Stimulated activated CD8-positive, alpha-beta memory T cell treated with anti-CD3 and anti-CD28 coated beads, Interleukin-7, amount 100 ng/mL, for 48 hours (primary cell): ENCODE measurements around the gene AFDN.

ENCODE experiments used
- DNase-seq, 2 donors: peaks; one replicate each; pipeline ENCODE4 v3.0.0-alpha.2; 2020; ENCODE audit warnings: low read depth in 1 of 2; ENCODE audit errors: extremely low read depth in 1 of 2

AFDN gene

DNA sequence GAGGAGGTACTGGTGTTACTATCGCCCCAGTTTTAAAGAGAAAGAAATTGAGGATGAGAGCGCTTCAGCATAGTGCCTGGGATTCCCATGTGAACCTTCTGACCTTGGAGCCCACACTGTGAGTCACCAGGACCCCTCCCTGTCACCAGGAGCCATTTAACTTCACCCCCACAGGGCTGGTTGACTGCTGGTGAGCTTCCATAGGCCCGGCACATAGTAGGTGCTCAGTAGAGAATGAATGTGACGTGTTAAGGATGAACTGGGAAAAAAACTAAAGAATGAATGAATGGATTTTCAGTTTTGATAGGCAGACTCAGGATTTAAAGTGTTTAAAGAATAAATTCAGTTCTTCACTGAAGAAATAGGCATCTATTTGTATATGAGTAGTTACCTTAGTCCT, 117.4 kb downstream of the AFDN start:
- DNase-seq, result no peak

GRCh38 chr6:167946007-167946406, 119.3 kb downstream of the AFDN start:
- DNase-seq, result no peak

DNA sequence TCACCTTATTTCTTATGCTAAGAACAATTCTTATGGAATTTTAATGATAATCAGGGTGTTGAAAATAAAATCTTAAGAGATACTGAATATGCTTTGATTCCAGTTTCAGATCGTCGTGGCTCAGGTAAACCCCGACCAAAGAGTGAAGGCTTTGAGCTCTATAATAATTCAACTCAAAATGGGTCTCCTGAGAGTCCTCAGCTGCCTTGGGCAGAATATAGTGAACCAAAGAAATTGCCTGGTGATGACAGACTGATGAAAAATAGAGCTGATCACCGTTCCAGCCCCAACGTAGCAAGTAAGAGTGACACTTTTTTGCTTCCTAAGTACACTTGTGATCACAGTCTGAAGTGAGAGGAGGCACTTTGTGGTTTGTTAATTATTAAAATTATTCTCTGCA, 119.9 kb downstream of the AFDN start:
- DNase-seq, result no peak

- no peak for DNase-seq
Observed at GRCh38 chr6:167947716-167948115, 121.0 kb downstream of the AFDN start.

DNA sequence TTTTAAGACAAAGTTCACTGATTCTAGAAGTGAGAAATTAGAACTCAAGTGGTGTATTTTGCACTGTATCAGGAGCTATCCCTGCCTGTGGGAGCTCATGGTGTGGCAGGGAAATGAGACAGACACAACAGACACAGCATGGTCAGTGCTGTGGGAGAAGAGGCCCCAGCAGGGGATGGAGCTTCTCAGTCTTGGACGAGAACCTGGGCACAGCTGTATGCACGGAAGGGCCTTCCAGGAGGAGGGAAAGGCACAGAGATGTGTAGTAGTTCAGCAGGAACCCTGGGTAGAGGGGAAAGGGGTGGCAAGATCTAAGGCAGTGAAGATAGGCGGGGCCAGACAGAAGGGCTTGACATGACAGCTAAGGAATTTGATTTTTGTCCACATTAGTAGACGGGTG, 122.0 kb downstream of the AFDN start:
- DNase-seq, result no peak

- no peak for DNase-seq
Observed at GRCh38 chr6:167949121-167949684, 122.5 kb downstream of the AFDN start.

GRCh38 chr6:167951781-167952511, 125.2 kb downstream of the AFDN start:
- DNase-seq, result no peak

DNA sequence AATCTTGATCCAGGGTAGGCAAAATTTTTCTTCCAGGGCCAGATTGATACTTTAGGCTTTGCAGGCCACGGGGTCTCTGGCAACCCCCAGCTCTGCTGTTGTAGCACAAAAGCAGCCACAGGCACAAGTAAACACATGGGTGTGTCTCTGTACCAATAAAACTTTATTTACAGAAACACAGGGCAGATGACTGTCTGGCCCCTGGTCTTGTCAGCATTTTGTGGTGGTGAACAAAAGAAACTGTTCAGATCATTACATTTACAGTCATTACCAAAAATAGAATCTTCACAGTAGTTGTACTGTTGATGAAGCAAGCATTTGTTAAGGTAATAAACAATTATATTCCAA, 125.8 kb downstream of the AFDN start:
- DNase-seq, result no peak

DNA sequence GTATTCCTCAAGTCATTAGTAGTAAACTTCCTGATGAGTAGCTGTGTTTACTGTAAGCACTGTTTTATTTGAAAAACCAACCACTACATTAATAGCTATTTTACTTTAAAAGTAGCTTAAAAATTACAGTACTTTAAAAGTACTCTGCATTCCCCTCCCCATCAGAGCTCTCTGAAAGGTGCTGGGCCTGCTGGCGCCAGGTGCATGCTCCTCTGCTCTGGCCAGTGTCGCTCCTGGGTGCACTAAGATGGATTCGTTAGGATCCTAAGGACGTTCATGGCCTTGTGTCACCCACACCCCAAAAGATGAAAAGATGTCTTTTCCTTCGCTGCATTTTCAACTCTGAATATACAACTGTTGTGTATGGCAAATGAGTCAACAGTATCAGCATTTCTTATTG, 126.8 kb downstream of the AFDN start:
- DNase-seq, result no peak

- DNase-seq, result no peak
Observed at GRCh38 chr6:167954151-167954550, 127.4 kb downstream of the AFDN start.

- no peak for DNase-seq
Observed at GRCh38 chr6:167956491-167956890, 129.8 kb downstream of the AFDN start.

DNA sequence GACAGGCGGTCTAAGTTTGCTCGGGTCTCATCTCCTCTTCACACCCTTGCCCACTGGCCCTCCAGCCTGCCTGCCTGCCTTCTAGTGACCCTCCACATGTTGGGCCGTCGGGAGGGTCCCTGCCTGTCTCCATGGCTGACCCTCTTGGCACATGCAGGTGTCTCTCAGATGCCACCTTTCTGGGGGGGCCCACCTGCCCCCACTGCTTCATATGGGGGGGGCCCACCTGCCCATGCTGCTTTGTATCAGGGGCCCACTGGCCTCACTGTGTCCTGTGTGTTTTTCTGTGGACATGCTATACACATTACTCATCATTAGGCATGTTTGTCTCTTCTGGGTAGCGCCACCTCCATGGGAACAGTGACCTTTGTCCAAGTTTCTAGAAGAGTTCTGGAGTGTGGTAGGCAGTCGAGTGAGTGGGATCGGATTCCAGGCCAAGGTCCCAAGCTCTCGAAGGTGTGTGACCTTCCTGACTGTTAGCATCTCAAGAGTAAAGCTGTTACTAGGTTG, 130.3 kb downstream of the AFDN start:
- no peak for DNase-seq

GRCh38 chr6:167957626-167958025, 130.9 kb downstream of the AFDN start:
- DNase-seq, result no peak

DNA sequence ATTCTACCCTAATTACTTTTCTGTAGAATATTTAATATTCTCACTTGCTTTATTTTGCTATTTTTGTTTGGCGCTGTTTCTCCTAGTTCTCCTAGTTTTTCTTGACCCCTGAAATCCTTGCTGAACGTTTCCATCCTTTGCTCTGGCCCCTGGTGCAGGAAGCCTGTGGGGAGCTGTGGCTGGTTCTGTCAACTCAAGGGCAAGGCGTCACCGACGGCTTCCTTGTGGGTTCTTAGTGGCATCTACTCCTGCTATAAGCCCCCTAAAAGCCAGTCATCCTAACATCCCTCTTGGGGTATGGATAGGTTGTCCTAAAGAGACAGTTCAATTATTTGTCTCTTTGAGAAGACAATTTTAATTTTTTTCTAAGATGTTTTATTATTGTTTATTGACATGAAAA, 133.9 kb downstream of the AFDN start:
- no peak for DNase-seq

GRCh38 chr6:167962711-167963110, 136.0 kb downstream of the AFDN start:
- DNase-seq, result no peak

DNA sequence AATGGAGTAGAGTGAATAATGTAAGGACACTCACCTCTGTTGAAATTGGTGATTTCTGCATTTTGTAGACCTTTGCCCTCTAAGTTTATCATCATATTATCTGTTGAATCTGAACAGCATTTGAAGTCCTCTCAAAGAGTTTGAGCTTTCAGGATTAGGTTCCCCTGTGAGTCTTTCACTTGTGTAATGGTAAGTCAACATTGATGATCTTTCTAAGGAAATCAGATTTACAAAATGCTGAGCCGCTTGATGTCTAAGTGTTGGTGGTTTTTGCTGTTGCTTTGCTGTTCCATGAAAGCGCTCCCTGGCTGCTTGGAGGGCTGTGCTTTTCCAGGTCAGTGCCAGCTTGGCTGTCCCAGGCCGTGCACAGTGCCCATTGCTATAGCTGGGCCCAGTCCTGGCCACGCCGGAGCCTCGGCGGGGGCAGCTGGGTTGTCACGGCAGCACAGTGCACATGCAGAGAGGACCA, 136.9 kb downstream of the AFDN start:
- DNase-seq, result no peak

DNA sequence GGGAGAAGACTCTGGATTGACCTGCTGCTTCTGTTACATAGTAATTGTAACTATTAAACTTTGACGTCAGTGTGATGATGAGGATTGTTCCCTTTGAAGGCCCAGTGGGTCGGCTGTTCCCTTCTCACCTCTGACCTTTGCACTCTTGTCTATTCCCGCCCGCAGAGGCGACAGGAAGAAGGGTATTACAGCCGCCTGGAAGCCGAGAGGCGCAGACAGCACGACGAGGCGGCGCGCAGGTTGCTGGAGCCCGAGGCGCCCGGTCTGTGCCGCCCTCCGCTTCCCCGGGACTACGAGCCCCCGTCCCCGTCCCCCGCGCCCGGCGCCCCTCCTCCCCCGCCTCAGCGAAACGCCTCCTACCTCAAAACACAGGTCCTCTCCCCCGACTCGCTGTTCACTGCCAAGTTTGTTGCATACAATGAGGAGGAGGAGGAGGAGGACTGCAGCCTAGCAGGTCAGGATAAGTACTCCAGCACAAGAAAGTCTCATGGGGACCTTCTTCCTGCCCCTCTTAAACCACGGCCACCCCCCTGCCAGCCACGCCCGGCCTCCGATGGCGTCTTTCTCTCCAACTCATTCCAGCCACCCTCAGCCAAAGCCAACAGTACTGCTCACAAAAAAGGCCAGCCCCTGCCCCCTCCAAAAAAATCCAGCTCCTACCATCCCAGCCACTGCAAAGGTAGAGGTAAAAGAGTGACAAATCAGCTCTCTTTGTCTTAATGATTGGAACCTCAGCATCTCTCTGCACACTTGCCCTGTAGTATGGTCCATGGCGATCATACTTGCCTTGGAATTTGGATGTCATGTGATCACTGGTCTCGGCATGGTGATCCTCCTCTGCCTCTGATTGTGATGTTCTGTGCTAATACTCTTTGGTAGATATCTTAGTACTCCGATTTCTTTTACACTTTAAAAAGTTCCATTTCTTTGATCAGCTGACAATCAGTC, 139.2 kb downstream of the AFDN start:
- no peak for DNase-seq

- no peak for DNase-seq
Observed at GRCh38 chr6:167966540-167966905, 139.8 kb downstream of the AFDN start.

- no peak for DNase-seq
Observed at GRCh38 chr6:167968091-167968490, 141.4 kb downstream of the AFDN start.

- no peak for DNase-seq
Observed at GRCh38 chr6:167970230-167970629, 143.5 kb downstream of the AFDN start.

GRCh38 chr6:167972193-167972592, 145.5 kb downstream of the AFDN start:
- no peak for DNase-seq
